Hypothalamus (tissue), 51 donors: ENCODE data around the gene ADAM22.
"Not testable (repeated sequence)": the region's sequence is repeated elsewhere in the genome, so short reads cannot be mapped to it uniquely, and the experiment has no call there.

Experiments
- DNase-seq, 51 donors: peaks; one replicate each; lab custom pipeline; 2025; lab: John Stamatoyannopoulos, UW

Gene ADAM22

DNA sequence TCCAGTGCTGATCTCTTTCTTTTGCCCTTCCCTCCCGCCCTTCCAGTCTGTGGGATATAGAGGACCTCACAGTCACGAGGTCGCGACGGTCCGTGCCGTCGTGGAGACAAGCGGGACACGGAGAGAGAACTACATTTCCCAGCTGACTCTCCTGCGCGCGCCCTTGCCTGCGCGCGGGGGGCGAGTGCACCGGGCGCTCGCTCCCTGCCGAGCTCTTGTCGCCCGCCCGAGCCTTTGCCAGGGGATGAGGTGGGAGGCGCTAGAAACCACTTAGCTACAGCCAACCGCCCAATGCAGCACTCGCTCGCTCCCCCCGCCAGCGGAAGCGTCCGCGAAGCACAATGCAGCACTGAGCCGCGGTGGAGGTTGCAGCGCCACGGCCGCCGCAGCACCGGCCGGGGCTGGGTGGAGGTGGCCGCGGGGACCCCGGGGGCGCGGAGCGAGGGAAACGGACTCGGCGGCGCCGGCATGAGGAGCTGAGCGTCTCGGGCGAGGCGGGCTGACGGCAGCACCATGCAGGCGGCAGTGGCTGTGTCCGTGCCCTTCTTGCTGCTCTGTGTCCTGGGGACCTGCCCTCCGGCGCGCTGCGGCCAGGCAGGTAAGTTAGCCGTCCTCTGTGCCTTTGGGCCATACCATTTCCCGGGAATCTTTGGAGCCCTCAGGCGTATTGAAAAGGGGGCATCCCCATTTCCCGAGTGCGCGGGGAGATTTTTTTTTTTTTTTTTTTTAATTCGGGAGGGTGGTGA is at the start of gene ADAM22:
ADAM22 (plus strand) TSS at position 299 of the 746 bp plus-strand sequence; CDS start at position 514, 215 bp downstream.
- peak; percentile 14 to 96 (median 91) for DNase-seq

- no peak for DNase-seq
Measured at GRCh38 chr7:87885018-87885417, 49.0 kb upstream of the ADAM22 start.

- DNase-seq = no peak
Measured at GRCh38 chr7:87886875-87887274, 47.2 kb upstream of the ADAM22 start.

DNA sequence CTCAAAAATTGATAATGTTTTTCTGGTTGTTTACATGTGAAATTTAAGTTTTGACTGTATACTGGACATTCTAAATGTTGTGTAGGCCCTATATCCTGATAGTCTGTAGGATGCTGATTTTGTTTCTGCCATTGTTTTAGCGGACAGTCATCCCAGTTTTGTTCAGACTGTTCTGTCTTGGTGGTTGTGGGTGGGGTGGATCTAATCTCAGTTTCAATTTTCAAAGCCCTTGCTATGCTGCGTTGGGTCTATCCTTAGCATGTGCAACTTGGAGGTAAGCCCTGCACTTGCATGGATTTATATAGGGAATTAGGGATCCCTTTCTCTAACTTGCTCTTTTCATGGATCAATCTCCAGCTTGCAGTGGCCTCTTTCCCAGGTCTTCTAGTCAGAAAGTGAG is 38.7 kb upstream of the ADAM22 start:
- DNase-seq = no peak

- DNase-seq = no peak
Measured at GRCh38 chr7:87899255-87899654, 34.8 kb upstream of the ADAM22 start.

DNA sequence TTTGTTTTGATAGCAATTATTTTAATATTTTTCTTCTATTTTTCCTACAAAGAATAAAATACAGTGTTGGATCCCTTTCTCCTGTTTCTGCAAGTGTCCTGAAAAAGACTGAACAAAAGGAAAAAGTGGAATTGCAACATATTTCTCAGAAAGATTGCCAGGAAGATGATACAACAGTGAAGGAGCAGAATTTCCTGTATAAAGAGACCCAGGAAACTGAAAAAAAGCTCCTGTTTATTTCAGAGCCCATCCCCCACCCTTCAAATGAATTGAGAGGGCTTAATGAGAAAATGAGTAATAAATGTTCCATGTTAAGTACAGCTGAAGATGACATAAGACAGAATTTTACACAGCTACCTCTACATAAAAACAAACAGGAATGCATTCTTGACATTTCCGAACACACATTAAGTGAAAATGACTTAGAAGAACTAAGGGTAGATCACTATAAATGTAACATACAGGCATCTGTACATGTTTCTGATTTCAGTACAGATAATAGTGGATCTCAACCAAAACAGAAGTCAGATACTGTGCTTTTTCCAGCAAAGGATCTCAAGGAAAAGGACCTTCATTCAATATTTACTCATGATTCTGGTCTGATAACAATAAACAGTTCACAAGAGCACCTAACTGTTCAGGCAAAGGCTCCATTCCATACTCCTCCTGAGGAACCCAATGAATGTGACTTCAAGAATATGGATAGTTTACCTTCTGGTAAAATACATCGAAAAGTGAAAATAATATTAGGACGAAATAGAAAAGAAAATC is 26.7 kb upstream of the ADAM22 start:
- DNase-seq = not testable (repeated sequence)

DNA sequence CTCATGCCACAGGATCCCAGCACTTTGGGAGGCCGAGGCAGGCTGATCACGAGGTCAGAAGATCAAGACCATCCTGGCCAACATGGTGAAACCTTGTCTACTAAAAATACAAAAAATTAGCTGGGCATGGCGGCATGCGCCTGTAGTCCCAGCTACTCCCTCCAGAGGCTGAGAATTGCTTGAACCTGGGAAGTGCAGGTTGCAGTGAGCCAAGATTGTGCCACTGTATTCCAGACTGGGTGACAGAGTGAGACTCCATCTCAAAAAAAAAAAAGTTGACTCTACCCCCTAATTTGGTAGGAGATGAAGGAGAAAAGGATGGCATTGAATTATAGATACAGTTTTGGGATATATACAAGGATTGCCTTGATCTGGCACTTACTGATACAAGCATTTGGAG is 25.2 kb upstream of the ADAM22 start:
- not testable (repeated sequence) for DNase-seq

- DNase-seq = no peak
Measured at GRCh38 chr7:87912121-87912520, 21.9 kb upstream of the ADAM22 start.

- DNase-seq = no peak
Measured at GRCh38 chr7:87918740-87919139, 15.3 kb upstream of the ADAM22 start.

- DNase-seq = no peak
Measured at GRCh38 chr7:87919875-87920274, 14.2 kb upstream of the ADAM22 start.

- no peak for DNase-seq
Measured at GRCh38 chr7:87920578-87920977, 13.5 kb upstream of the ADAM22 start.

DNA sequence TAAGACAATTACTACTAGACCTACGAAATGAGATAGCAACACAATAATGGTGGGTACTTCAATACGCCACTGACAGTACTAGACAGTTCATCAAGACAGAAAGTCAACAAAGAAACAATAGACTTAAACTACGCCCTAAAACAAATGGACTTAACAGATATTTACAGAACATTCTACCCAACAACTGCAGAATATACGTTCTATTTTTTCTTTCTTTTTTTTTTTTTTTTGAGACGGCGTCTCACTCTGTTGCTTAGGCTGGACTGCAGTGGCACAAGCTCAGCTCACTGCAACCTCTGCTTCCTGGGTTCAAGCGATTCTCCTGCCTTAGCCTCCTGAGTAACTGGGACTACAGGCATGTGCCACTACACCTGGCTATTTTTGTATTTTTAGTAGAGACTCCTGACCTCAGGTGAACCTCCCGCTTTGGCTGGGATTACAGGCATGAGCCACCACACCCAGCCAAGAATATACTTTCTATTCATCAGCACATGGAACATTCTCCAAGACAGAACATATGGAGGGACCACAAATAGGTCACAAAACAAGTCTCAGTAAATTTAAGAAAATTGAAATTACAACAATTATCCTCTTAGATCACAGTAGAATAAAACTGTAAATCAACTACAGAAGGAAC is 11.2 kb upstream of the ADAM22 start:
- DNase-seq = not testable (repeated sequence)

DNA sequence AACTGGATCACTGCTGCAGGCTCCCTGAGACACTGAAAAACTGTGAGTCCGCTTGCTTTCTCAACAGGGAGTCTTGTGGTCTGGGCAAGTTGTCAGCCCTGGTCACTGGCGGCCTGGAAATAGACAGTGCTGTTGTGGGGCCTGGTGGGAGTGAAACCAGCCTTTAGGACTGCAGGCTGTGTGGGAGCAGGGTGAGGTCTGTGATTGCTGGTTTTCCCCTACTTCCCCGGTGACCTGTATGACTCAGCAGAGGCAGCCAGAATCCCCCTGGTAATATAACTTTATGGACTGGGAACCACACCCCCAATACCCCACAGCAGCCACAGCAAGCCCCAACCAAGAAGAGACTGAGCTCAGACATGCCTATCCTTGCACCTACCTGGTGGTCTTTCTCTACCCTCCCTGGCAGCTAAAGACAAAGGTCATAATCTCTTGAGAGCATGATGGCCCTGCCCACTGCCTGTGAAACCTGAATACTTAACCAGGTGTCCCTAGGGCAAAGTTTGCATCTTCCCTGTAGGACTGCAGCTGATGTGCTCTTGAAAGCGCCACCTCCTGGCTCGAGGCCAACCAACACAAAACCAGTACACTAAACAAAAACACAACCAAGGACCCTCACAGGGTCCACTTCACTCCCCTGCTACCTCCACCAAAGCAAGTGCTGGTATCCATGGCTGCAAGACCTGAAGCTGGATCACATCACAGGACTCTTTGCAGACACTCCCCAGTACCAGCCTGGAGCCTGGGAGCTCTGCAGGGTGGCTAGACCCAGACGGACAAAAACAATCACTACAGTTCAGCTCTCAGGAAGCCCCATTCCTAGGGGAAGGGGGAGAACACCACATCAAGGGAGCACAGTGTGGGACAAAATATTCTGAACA is 7.2 kb upstream of the ADAM22 start:
- no peak for DNase-seq

DNA sequence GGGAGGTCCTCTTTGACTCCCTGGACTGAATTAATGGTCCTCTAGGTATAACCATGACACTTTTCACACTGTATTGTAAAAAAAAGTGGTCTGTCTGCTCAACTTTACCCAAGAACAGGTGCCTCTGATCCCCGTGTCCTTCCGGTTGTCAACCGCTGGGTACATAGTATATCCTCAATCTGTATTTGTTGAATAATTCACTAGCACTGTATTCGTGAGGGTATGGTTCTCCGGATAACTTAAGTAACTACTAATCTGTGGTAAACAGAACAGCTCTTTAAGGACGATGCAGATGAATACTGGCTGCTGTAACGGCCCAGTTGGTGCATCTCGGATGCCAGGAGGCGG is 472 bp upstream of the ADAM22 start:
- DNase-seq = no peak

DNA sequence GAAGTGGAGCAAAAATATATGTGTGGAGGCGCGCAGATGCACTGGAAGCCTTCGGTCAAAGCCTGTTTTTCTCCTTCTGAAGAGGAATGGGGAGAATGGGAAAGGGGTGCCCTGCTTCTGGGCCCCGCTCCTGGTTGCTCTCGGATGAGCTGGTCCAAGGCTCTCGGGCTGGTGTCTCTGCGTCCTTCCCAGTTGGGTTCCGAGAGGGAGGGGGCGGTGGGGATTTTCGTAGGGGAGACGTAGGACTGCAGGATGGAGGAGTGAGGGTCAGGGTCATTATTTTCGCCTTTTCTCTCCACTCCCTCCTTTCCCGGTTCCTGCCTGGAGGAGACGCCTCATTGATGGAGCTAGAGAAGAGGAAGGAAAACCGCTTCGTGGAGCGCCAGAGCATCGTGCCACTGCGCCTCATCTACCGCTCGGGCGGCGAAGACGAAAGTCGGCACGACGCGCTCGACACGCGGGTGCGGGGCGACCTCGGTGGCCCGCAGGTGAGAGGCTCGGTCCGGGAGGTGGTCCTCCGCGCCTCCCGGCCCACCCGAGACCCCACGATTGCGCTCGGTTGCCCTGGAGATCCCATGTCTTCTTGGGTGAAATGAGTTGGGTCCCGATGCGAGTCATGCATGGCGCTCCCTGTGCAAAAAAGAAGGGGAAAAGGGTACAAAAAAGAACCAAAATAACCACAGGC is 790 bp downstream of the ADAM22 start:
- DNase-seq = peak in 37 of 51 donors; percentile 4 to 87 (median 35)

DNA sequence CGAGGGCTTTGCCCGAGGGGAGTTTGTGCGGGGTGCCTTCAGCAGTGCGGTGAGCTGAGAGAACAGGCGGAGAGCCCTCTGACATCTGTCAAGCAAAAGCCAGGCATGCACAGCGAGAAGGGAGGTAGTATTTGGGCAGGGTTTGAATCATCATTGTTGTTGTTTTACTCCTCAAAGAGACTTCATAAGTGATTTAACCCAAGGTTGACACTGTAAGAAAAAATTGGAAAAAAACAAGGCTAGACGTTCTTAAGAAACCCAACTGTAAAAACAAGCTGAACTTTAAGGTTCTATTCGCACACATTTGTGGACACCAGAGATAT is 1.3 kb downstream of the ADAM22 start:
- DNase-seq = no peak

DNA sequence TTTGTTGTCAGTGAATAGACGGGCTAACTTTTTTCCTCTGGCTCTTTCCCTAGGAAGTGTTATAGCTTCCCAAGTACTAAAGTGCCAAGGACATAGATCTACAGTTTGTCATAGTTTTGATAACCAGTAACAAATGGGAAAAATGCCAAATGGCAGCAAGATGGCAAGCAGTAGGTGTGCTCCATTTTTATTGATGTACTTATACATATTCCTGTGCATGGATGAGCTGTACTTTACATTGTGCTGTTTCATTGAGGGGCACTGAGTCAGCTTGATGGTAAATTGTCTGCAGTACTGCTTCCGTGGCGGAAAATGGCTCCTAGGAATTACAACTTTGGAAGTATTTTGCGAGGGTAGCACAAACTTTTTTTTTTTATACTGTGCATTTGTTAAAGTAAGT is 7.1 kb downstream of the ADAM22 start:
- DNase-seq = no peak

DNA sequence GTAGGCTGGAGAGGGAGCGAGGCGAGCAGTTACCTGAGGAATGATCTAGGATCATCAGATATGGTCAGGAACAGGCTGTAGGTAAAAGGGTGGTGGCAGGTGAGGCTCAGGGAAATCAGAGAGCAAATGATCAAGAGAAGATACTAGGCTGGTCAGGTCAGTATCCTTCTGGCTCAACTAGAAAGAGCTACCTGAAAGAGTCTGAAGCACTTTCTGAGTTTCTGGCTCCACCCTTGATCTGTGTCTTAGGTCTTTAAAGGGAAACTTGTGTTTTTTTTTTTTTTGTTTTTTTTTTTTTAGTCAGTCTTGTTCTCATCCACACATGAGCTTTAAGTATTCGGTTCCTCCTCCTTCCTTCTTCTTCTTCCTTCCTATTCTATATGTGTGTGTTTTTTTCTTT is 10.5 kb downstream of the ADAM22 start:
- DNase-seq = no peak

- not testable (repeated sequence) for DNase-seq
Measured at GRCh38 chr7:87945926-87946325, 11.9 kb downstream of the ADAM22 start.

DNA sequence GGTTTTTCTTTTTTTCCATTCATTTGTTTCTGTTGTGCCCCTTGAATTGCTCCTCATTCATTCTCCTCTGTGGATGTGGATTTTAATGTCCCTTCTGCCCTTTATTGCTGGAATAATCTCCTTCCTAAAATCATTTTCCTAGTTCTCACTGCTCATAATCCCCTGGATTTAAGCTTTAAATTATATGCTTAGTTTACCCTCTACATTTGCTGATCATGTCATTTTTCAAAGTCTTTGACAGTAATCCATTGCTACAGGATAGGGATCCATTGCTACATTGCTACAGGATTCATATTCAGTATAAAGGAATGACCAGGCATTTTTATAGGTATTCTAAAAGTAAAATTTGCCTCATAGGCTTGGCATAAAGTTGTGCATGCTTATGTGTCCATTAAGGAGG is 14.3 kb downstream of the ADAM22 start:
- DNase-seq = no peak
